Measurements from ENCODE around the gene SLC6A13. TPM values are rescaled to one million over a fixed set of nuclear protein-coding genes. Genes with fewer than 3 reads are reported as not detected.
A peak's percentile ranks its signal among the peaks of the same experiment; 100 is the strongest.

The SLC6A13 gene
- total and polyA plus RNA-seq, 2 of the 13 experiments (the other 11 are each of a cell fraction or from before 2014, with no cell fraction given) = 0.05 to 0.15 TPM

DNA sequence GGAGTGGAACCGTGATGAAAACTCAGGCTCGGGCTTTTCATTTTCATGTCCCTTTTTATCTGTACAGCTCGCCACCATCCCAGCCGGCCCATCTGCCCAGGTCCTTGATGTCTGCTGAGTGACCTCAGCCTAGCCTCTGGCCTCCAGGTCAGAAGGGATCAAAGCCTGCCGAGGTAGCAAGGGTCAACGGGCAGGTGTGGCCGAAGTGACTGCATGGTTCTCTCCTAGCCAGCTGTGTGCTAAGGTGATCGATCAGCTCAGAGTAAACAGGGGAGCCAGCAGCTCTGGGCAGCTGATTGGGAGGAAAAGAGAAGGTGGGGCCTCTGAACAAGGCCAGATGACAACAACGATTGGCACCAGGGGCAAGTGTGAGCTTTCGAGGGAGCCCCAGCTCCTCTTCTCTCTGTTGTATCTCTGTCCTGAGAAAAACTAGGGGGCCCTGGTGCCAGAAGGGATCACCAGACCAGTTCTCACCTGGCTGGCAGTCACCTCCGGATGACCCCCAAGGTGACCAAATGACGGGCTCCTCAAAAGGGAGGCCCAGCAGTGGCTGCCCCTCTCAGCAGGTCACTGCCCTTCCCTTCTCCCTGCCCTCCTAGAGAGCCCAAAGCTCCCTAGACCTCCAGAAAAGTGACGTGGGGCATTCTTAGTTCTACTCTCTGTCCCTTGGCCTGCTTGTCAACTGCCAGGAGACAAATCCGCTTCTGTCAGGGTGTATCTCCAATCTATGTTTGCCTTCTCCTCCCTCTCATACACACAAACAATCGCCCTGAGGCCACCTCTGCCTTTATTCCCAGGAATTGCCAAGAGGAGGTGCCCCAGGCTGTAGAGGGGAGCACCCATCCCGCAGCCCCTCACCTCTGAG is 52.1 kb downstream of the SLC6A13 start (continued):
- TF ChIP-seq, protein P1, sequence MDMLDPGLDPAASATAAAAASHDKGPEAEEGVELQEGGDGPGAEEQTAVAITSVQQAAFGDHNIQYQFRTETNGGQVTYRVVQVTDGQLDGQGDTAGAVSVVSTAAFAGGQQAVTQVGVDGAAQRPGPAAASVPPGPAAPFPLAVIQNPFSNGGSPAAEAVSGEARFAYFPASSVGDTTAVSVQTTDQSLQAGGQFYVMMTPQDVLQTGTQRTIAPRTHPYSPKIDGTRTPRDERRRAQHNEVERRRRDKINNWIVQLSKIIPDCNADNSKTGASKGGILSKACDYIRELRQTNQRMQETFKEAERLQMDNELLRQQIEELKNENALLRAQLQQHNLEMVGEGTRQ (IDR thresholded peaks at IDR 0.05; ENCODE audit: low read depth, low read length) = no peak; the same call in 1 of the 2 replicates
- TF ChIP-seq, protein P1 (CRISPR knock-in tag; IDR thresholded peaks at IDR 0.05; ENCODE audit: borderline replicate concordance) = no peak; the same call in 1 of the 2 replicates
- TF ChIP-seq ZNF510 (CRISPR knock-in tag; IDR thresholded peaks at IDR 0.05; ENCODE audit: low read depth) (peak; percentile 77; the same call in 1 of the 2 replicates), ZFP1 (CRISPR knock-in tag; IDR thresholded peaks at IDR 0.05) (peak; percentile 88), HNF4A (CRISPR knock-in tag; IDR thresholded peaks at IDR 0.05) (peak; percentile 99), SMAD9 (CRISPR knock-in tag; IDR thresholded peaks at IDR 0.05) (no peak), CEBPG (CRISPR knock-in tag; IDR thresholded peaks at IDR 0.05) (peak; percentile 51), PRPF4 (IDR thresholded peaks at IDR 0.05; ENCODE audit: low read depth, low read length, poor library complexity, severe bottlenecking) (no peak), ZNF296 (CRISPR knock-in tag; conservative IDR thresholded peaks at IDR 0.05) (no peak), EEA1 (CRISPR knock-in tag; IDR thresholded peaks at IDR 0.05; ENCODE audit: borderline replicate concordance) (no peak)
- TF ChIP-seq, protein P2, sequence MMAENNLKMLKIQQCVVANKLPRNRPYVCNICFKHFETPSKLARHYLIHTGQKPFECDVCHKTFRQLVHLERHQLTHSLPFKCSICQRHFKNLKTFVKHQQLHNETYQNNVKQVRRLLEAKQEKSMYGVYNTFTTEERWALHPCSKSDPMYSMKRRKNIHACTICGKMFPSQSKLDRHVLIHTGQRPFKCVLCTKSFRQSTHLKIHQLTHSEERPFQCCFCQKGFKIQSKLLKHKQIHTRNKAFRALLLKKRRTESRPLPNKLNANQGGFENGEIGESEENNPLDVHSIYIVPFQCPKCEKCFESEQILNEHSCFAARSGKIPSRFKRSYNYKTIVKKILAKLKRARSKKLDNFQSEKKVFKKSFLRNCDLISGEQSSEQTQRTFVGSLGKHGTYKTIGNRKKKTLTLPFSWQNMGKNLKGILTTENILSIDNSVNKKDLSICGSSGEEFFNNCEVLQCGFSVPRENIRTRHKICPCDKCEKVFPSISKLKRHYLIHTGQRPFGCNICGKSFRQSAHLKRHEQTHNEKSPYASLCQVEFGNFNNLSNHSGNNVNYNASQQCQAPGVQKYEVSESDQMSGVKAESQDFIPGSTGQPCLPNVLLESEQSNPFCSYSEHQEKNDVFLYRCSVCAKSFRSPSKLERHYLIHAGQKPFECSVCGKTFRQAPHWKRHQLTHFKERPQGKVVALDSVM (CRISPR knock-in tag; IDR thresholded peaks at IDR 0.05) = peak; percentile 97
- TF ChIP-seq, protein P3, sequence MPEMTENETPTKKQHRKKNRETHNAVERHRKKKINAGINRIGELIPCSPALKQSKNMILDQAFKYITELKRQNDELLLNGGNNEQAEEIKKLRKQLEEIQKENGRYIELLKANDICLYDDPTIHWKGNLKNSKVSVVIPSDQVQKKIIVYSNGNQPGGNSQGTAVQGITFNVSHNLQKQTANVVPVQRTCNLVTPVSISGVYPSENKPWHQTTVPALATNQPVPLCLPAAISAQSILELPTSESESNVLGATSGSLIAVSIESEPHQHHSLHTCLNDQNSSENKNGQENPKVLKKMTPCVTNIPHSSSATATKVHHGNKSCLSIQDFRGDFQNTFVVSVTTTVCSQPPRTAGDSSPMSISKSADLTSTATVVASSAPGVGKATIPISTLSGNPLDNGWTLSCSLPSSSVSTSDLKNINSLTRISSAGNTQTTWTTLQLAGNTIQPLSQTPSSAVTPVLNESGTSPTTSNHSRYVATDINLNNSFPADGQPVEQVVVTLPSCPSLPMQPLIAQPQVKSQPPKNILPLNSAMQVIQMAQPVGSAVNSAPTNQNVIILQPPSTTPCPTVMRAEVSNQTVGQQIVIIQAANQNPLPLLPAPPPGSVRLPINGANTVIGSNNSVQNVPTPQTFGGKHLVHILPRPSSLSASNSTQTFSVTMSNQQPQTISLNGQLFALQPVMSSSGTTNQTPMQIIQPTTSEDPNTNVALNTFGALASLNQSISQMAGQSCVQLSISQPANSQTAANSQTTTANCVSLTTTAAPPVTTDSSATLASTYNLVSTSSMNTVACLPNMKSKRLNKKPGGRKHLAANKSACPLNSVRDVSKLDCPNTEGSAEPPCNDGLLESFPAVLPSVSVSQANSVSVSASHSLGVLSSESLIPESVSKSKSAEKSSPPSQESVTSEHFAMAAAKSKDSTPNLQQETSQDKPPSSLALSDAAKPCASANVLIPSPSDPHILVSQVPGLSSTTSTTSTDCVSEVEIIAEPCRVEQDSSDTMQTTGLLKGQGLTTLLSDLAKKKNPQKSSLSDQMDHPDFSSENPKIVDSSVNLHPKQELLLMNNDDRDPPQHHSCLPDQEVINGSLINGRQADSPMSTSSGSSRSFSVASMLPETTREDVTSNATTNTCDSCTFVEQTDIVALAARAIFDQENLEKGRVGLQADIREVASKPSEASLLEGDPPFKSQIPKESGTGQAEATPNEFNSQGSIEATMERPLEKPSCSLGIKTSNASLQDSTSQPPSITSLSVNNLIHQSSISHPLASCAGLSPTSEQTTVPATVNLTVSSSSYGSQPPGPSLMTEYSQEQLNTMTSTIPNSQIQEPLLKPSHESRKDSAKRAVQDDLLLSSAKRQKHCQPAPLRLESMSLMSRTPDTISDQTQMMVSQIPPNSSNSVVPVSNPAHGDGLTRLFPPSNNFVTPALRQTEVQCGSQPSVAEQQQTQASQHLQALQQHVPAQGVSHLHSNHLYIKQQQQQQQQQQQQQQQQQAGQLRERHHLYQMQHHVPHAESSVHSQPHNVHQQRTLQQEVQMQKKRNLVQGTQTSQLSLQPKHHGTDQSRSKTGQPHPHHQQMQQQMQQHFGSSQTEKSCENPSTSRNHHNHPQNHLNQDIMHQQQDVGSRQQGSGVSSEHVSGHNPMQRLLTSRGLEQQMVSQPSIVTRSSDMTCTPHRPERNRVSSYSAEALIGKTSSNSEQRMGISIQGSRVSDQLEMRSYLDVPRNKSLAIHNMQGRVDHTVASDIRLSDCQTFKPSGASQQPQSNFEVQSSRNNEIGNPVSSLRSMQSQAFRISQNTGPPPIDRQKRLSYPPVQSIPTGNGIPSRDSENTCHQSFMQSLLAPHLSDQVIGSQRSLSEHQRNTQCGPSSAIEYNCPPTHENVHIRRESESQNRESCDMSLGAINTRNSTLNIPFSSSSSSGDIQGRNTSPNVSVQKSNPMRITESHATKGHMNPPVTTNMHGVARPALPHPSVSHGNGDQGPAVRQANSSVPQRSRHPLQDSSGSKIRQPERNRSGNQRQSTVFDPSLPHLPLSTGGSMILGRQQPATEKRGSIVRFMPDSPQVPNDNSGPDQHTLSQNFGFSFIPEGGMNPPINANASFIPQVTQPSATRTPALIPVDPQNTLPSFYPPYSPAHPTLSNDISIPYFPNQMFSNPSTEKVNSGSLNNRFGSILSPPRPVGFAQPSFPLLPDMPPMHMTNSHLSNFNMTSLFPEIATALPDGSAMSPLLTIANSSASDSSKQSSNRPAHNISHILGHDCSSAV (CRISPR knock-in tag; IDR thresholded peaks at IDR 0.05; ENCODE audit: borderline replicate concordance) = 0 out of 2 replicates have a peak, but pooled peaks have one; percentile 34
- TF ChIP-seq, protein P4, sequence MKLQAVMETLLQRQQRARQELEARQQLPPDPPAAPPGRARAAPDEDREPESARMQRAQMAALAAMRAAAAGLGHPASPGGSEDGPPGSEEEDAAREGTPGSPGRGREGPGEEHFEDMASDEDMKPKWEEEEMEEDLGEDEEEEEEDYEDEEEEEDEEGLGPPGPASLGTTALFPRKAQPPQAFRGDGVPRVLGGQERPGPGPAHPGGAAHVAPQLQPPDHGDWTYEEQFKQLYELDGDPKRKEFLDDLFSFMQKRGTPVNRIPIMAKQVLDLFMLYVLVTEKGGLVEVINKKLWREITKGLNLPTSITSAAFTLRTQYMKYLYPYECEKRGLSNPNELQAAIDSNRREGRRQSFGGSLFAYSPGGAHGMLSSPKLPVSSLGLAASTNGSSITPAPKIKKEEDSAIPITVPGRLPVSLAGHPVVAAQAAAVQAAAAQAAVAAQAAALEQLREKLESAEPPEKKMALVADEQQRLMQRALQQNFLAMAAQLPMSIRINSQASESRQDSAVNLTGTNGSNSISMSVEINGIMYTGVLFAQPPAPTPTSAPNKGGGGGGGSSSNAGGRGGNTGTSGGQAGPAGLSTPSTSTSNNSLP (IDR thresholded peaks at IDR 0.05; ENCODE audit: low read depth, low read length) = no peak; the same call in 1 of the 2 replicates
